ENCODE data around the gene CDH23.

CDH23 gene

GRCh38 chr10:71442859-71443570, 46.3 kb downstream of the CDH23 start:
- no peak for DNase-seq

GRCh38 chr10:71443676-71444075, 47.0 kb downstream of the CDH23 start:
- no peak for DNase-seq

- no peak for DNase-seq
These were observed 47.7 kb downstream of the CDH23 start for GRCh38 chr10:71444284-71445054.

GRCh38 chr10:71447676-71448075, 51.0 kb downstream of the CDH23 start:
- no peak for DNase-seq

GRCh38 chr10:71448146-71448545, 51.4 kb downstream of the CDH23 start:
- no peak for DNase-seq

DNA sequence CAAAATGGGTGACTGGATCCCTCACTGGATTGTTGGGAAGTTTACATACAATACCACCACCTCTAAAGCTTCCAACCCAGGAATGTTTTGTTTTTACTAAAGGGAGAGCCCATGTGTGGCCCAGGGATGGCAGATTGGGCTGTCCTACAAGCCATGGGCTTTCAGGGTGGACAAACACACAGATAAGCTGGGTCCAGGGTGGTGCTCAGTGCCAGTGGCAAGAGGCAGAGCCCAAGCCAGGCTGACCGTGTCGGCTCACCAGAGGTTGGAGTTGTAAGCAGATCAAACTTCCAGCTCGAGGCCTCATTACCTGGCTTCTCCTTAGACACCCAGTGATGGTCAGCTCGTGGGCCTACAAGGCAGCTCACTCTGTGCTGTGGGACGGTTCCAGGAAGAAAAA, 52.3 kb downstream of the CDH23 start:
- no peak for DNase-seq

DNA sequence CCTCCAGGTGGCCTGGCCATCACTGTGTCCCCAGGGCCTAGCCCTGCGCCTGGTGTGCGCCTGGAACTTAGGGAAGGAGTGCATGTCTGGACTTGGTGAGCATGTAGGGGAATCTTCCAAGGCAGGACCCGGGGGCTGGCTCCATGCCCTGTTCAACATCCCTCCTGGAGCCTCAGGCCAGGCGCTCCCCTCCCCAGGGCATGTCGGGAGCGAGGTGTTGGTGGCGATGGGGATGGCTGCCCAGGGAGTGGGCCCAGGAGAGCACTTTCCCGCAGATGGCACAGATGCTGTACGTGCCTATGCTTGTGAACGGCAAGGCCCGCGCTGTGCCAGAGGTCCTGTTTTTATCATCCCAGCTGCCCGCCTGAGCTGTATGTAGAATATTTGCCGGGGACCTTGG, 55.0 kb downstream of the CDH23 start:
- DNase-seq: no peak

GRCh38 chr10:71453186-71453585, 56.5 kb downstream of the CDH23 start:
- no peak for DNase-seq

DNA sequence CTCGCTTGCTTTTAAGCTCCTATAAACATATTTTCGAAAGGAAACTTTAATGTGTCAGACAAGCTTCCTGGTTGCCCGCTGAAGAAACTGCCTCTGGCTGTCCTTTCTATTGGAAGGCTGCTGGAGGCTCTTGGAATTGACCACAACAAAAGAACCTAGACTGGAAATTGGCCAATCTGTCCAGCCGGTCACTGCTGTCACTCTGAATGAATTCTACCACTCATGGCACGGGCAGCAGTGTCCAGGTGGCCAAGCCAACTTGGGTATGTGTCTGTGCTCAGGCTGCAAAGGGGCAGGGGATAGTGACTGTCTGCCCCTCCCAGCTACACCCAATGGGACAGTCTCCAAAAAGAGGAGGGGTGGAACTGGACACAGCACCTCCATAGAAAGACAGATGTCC, 57.6 kb downstream of the CDH23 start:
- no peak for DNase-seq

DNA sequence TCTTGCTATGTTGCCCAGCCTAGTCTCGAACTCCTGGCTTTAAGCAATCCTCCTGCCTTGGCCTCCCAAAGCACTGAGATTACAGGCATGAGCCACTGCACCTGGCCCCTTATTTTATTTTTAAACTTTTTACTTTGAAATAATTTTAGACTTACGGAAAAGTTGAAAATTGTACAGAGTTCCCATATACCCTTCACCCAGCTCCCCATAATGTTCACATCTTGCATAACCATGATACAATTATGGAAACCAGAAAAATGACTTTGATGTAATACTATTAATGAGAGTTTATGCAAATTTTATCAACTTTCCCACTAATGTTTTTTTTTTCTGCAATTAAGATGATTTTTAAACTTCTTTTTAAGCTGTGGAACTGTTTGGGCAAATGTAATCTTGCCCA, 58.3 kb downstream of the CDH23 start:
- no peak for DNase-seq

- DNase-seq: no peak
These were observed 59.9 kb downstream of the CDH23 start for GRCh38 chr10:71456631-71457030.

GRCh38 chr10:71457908-71458307, 61.2 kb downstream of the CDH23 start:
- DNase-seq: no peak

DNA sequence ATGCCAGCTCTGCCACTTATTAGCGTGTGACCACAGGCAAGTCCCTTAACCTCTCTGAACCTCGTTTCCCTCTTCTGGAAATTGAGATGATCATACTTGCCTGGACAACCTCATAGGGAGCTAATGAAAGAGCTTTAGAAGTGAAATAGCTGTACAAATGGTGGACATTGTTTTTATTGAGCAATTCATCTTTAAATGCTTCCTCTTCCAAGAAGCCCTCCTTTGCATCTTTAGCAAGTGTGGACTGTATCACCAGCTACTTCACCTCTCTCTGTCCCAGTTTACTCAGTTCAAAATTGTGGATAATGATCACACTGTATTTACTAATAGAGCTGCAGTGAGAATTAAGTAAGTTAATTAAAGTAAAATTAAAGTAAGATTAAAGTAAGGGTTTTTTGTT, 61.7 kb downstream of the CDH23 start:
- DNase-seq: no peak

DNA sequence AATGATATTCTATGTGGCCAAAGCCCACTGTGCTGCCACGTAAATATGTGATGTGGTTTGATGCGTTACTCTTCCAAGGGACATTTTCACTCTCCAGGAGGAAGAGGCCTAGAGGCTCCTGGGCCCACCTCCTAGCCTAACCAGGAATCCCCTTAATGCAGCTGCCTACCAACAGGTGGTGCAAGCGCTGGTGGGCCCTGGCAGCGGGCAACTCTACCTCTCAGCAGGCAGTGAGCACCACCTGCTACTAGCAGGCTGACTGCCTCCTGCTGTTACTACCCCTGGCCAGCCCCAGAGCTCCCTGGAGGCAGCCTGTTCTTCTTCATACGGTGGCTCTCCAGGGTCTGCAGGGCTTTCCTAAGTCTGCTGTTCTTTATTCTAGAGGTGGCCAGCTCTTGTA, 62.8 kb downstream of the CDH23 start:
- no peak for DNase-seq

DNA sequence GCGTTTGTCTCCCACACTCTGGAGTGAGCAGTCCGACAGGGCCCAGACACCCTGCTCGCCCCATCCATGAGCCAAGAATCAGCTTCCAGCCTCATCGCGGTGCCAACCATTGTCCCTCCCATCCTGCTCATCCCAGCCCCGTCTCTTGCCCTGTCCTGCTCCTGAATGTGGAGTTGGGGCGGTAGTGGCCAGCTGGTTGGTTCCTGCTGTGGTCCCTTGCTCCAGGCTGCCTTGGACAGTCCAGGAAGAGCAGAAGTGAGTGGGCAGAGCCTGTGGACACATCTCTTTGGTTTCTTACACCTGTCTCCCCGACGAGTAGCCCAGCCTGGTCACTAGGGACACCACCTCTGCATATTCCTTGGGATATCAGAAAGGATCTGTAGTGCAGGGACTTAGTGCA, 63.9 kb downstream of the CDH23 start:
- no peak for DNase-seq

GRCh38 chr10:71461457-71461856, 64.7 kb downstream of the CDH23 start:
- DNase-seq: no peak

- DNase-seq: no peak
These were observed 65.6 kb downstream of the CDH23 start for GRCh38 chr10:71462062-71462935.

DNA sequence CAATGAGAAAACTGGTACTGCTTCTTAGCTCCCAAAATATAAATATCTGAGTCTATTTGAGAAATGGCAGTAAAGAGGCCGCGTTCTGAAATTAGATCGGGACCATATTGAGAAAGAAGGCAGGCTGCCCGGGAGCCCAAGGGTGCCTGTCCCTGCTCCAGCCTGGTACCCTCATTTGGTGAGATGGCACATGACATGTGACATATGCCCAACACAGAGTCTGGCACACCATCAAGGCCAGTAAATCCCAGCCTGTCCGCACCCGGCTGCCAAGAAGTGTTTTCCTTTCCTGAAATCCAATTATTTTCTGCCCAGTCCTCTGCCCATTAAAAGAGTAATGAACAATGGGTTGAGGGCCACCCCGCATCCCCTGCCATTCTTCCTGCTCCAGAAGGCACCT, 66.4 kb downstream of the CDH23 start:
- no peak for DNase-seq

GRCh38 chr10:71465551-71466252, 69.0 kb downstream of the CDH23 start:
- DNase-seq: no peak

DNA sequence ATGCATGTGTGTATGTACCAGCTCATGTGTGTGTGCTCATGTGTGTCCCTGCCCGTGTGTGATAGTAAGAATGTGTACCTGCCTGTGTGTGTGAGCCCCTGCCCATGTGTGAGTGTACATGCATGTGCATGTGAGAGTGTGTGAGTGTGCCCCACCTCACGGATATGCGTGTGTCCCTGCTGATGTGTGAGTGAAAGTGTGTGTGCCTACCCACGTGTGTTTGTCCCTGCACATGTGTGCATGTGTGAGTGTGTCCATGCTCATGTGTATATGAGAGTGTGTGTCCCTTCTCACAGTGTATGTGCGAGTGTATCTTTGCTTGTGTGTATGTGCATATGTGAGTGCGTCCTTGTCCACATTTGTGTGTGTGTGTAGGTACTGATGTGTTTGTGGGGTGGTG, 69.6 kb downstream of the CDH23 start:
- no peak for DNase-seq

DNA sequence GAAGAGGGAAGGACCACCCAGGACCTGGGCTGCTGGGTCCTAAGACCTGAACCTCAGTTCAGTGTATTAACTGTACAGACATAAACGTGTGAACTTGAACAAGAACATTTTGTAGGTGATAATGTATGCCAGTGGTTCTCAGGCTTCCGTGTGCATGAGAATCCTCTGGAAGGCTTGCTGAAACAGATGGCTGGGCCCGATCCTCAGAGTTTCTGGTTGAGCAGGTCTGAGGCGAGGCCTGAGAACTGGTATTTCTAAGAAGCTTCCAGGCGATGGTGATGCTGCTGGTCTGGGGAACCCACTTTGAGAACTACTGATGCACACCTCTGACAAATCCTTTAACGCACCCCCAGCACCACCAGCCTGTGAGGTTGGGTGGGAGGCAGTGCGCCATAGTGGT, 70.4 kb downstream of the CDH23 start:
- no peak for DNase-seq

DNA sequence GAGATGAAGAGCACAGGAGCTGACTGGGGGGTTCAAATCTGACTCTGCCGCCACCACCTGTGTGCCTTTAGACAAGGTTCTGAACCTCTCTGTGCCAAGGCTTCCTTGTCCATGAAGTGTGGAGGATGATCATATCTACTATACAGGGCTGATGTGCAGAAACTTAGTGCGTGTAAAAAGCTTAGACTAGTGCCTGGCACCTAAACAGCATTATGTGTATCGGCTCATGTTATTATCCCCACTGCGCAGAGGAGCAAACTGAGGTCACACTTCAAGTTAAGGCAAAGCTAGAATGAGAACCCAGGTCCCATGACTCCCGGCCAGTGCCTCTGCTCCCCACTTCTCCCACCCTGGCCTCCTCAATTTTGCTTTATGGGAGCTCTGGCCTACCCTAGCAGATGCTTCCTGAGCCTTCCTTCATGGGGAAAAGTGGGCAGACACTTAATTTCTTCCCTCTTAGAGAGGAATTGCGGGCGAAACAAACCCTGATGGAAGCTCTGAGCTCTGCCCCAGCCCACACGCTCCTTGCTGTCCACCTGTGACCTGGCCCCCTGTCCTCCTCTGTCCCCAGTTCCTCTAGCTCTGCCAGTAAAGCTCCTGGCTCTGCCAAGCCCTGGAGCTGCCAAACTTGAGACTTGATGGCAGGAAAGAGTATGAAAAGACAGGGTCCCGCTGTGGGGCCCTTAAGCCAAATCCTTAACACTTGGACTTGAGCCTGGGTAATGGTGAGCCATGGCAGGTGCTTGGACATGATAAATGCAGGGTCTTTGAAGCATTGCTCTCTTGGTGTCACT, 71.0 kb downstream of the CDH23 start:
- DNase-seq: no peak

All from CD4-positive, alpha-beta T cell treated with Interferon gamma for 1 hour (primary cell).